ENCODE measurements around the gene C2orf78.

Gene C2orf78

DNA sequence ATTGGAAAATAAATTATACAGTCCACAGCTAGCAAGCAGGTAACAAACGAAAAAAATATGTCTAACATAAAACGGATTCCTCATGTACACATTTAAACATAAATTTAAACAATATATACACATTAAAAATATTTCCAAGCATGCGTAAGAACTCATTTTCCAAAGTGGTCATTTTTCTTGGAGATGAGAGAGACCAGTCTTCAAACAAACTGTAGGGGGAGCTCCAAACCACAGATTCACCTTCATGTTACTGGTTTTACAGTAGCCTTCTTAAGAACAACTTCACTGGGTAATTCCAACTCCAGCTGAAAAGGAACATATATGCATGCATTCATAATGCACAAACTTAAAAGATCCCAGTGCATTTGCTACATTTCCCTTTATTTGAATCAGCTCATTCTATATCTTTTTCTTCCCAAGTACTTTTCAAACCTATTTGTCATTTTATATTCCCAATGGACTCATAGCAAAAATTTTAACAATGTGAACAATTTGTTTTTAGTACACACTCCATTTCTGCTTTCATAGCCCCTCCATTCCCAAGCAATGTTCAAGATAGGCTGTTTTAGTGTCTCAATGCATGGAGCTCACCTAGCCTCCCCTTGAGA is 40.0 kb downstream of the C2orf78 start:
- TF ChIP-seq TAF1 (IDR thresholded peaks at IDR 0.05; ENCODE audit: low read depth) (no peak), EGR1 (IDR thresholded peaks at IDR 0.05) (no peak), RAD21 (IDR thresholded peaks at IDR 0.05; ENCODE audit: low read depth) (peak; percentile 91), TEAD4 (IDR thresholded peaks at IDR 0.05) (no peak)

DNA sequence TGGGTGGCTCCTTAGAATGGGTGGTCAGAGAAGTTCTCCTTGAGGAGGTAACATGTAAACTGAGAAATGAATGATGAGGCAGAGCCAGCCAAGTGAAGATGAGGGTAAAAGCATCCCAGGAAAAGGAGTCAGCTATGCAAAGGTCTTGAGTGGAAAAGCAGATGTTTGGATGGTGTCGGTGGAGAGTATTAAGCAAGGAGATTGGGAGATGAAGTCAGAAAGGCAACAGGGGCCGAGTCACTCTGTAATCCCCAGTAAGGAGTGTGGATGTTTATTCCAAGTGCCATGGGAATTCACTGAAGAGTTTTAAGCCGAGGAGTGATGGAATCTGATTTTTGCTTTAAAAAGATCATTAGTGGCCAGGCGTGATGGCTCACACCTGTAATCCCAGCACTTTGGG is 41.4 kb downstream of the C2orf78 start:
- TF ChIP-seq YY1 (IDR thresholded peaks at IDR 0.05; ENCODE audit: low read depth) (no peak), FOXM1 (IDR thresholded peaks at IDR 0.05; ENCODE audit: borderline replicate concordance, low read depth) (no peak), TAF1 (IDR thresholded peaks at IDR 0.05; ENCODE audit: low read depth) (no peak), EP300 (IDR thresholded peaks at IDR 0.05; ENCODE audit: borderline replicate concordance) (no peak)

DNA sequence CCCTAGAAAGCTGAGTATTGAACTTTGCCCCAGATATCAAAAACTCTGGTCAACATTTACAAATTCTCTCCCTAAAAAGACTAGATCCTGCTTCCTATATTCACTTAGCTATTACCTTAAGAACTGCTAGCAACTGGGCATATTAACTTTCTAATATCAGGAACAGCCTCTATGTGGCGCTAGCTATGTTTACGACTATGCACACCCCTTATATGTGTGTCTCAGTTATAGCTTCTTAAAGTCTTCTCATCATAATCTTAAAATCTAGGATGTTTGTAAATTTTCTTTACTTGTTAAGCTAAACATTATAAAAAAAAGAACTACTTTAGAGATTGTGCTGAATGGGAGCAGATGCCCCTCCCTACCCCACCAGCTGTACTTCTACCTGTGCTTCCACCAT is 43.0 kb downstream of the C2orf78 start:
- TF ChIP-seq, protein P1, sequence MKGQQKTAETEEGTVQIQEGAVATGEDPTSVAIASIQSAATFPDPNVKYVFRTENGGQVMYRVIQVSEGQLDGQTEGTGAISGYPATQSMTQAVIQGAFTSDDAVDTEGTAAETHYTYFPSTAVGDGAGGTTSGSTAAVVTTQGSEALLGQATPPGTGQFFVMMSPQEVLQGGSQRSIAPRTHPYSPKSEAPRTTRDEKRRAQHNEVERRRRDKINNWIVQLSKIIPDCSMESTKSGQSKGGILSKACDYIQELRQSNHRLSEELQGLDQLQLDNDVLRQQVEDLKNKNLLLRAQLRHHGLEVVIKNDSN (IDR thresholded peaks at IDR 0.05): no peak
- TF ChIP-seq RAD21 (IDR thresholded peaks at IDR 0.05; ENCODE audit: low read depth): peak; percentile 34; the same call in 1 of the 2 replicates

DNA sequence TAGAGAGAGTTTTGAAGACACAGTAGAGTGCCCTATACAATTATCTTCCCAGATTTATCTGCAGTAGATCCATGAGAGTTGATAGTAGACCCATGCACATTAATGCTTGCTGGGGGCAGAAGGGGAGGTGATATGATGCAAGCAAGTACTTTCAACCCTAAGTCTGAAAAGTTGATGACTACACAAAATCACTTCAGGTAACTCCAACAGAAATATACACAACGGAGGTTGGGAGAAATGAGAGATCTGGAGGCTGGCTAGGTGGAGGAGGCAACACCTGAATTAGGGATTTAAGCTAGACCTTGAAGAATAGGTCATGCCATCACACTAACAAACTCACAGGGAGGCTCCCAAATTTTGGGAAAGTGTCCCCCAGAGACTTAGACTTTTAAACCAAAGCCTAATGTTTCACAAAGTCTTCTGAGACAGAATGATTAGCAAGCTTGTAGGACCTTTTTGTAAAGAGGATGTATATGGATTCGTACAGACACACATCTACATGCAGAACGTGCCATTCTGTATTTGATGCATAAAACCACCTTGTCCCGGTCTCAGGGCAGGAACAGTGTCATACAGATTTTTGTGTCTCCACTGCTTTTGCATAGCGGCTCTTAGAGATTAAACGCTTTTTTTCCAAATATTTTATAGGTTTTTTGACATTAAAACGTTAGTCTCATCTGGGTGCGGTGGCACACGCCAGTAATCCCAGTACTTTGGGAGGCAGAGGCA is 43.8 kb downstream of the C2orf78 start:
- TF ChIP-seq TEAD4 (IDR thresholded peaks at IDR 0.05) (no peak), YY1 (IDR thresholded peaks at IDR 0.05; ENCODE audit: low read depth) (no peak), ZBTB7A (IDR thresholded peaks at IDR 0.05; ENCODE audit: low read depth) (no peak), FOXM1 (IDR thresholded peaks at IDR 0.05; ENCODE audit: borderline replicate concordance, low read depth) (no peak), CREB1 (IDR thresholded peaks at IDR 0.05; ENCODE audit: low read depth) (no peak), EGR1 (IDR thresholded peaks at IDR 0.05) (no peak), TCF12 (IDR thresholded peaks at IDR 0.05; ENCODE audit: low read depth) (no peak), CEBPB (IDR thresholded peaks at IDR 0.05) (no peak), TAF1 (IDR thresholded peaks at IDR 0.05; ENCODE audit: low read depth) (no peak), EP300 (IDR thresholded peaks at IDR 0.05; ENCODE audit: borderline replicate concordance) (no peak), NFIC (IDR thresholded peaks at IDR 0.05) (no peak), RAD21 (IDR thresholded peaks at IDR 0.05; ENCODE audit: low read depth) (no peak)
- TF ChIP-seq, protein P1 (IDR thresholded peaks at IDR 0.05): no peak
- TF ChIP-seq, protein P2, sequence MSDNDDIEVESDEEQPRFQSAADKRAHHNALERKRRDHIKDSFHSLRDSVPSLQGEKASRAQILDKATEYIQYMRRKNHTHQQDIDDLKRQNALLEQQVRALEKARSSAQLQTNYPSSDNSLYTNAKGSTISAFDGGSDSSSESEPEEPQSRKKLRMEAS (IDR thresholded peaks at IDR 0.05): no peak
- TF ChIP-seq, protein P3, sequence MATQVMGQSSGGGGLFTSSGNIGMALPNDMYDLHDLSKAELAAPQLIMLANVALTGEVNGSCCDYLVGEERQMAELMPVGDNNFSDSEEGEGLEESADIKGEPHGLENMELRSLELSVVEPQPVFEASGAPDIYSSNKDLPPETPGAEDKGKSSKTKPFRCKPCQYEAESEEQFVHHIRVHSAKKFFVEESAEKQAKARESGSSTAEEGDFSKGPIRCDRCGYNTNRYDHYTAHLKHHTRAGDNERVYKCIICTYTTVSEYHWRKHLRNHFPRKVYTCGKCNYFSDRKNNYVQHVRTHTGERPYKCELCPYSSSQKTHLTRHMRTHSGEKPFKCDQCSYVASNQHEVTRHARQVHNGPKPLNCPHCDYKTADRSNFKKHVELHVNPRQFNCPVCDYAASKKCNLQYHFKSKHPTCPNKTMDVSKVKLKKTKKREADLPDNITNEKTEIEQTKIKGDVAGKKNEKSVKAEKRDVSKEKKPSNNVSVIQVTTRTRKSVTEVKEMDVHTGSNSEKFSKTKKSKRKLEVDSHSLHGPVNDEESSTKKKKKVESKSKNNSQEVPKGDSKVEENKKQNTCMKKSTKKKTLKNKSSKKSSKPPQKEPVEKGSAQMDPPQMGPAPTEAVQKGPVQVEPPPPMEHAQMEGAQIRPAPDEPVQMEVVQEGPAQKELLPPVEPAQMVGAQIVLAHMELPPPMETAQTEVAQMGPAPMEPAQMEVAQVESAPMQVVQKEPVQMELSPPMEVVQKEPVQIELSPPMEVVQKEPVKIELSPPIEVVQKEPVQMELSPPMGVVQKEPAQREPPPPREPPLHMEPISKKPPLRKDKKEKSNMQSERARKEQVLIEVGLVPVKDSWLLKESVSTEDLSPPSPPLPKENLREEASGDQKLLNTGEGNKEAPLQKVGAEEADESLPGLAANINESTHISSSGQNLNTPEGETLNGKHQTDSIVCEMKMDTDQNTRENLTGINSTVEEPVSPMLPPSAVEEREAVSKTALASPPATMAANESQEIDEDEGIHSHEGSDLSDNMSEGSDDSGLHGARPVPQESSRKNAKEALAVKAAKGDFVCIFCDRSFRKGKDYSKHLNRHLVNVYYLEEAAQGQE (IDR thresholded peaks at IDR 0.05; ENCODE audit: low read depth): no peak

DNA sequence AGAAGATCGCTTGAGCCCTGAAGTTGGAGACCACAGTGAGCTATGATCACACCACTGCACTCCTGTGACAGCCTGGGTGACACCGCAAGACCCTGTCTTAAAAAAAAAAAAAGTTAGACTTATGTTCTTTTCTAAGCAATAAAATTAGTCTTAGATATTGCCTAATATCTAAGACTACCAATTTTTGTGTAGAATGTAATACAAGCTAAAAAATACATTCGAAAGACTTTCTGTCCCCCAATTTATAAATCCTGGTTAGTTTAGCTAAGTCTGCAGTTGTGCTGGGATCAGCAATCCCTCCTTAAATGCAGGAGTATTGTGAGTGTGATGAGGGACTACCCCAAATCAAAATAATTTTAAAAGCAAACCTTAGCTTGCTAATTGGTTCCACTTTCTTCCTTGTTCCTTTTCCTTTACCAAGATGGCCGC is 44.4 kb downstream of the C2orf78 start:
- no peak for TF ChIP-seq TCF12 (IDR thresholded peaks at IDR 0.05; ENCODE audit: low read depth)
- TF ChIP-seq RAD21 (IDR thresholded peaks at IDR 0.05; ENCODE audit: low read depth): no peak
- TF ChIP-seq NFIC (IDR thresholded peaks at IDR 0.05): no peak
- no peak for TF ChIP-seq YY1 (IDR thresholded peaks at IDR 0.05; ENCODE audit: low read depth)
- no peak for TF ChIP-seq TEAD4 (IDR thresholded peaks at IDR 0.05)
- TF ChIP-seq TAF1 (IDR thresholded peaks at IDR 0.05; ENCODE audit: low read depth): no peak
- TF ChIP-seq EGR1 (IDR thresholded peaks at IDR 0.05): no peak
- TF ChIP-seq FOXM1 (IDR thresholded peaks at IDR 0.05; ENCODE audit: borderline replicate concordance, low read depth): no peak
- TF ChIP-seq, protein P1 (IDR thresholded peaks at IDR 0.05): no peak
- TF ChIP-seq, protein P2 (IDR thresholded peaks at IDR 0.05): no peak
- no peak for TF ChIP-seq CEBPB (IDR thresholded peaks at IDR 0.05)
- no peak for TF ChIP-seq ZBTB7A (IDR thresholded peaks at IDR 0.05; ENCODE audit: low read depth)
- no peak for TF ChIP-seq EP300 (IDR thresholded peaks at IDR 0.05; ENCODE audit: borderline replicate concordance)
- TF ChIP-seq, protein P3 (IDR thresholded peaks at IDR 0.05; ENCODE audit: low read depth): no peak
